HCEC 1CT (cell line): ENCODE measurements around the gene EXTL2.
A peak's percentile ranks its signal among the peaks of the same experiment; 100 is the strongest.
"Not testable (repeated sequence)": the region's sequence is repeated elsewhere in the genome, so short reads cannot be mapped to it uniquely, and the experiment has no call there.

ENCODE experiments used
- DNase-seq: peaks from one replicate; pipeline ENCODE4 v3.0.0-alpha.2; 2017

The EXTL2 gene

DNA sequence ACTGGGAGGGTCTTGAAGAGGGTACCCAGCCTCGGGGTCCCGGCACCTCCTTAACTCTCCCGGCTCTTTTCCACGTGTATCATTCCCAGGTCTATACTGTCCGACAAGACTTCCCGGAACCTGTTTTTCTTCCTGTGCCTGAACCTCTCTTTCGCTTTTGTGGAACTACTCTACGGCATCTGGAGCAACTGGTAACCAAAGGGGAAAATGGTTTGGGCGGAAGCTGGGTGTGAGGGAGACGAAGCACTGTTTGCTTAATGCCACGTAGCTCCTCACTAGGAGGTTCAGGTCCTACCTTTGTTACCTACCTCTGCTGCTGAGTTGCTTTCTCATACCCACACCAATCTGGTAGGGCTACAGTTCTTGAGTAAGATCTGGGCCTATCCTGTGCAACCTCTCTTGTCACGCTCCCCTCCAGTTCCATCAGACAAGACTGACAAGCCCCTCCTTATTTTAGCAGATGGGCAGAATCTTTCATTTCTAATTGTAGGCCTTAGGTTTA is 1.9 kb upstream of the EXTL2 start:
- peak; percentile 37 for DNase-seq

DNA sequence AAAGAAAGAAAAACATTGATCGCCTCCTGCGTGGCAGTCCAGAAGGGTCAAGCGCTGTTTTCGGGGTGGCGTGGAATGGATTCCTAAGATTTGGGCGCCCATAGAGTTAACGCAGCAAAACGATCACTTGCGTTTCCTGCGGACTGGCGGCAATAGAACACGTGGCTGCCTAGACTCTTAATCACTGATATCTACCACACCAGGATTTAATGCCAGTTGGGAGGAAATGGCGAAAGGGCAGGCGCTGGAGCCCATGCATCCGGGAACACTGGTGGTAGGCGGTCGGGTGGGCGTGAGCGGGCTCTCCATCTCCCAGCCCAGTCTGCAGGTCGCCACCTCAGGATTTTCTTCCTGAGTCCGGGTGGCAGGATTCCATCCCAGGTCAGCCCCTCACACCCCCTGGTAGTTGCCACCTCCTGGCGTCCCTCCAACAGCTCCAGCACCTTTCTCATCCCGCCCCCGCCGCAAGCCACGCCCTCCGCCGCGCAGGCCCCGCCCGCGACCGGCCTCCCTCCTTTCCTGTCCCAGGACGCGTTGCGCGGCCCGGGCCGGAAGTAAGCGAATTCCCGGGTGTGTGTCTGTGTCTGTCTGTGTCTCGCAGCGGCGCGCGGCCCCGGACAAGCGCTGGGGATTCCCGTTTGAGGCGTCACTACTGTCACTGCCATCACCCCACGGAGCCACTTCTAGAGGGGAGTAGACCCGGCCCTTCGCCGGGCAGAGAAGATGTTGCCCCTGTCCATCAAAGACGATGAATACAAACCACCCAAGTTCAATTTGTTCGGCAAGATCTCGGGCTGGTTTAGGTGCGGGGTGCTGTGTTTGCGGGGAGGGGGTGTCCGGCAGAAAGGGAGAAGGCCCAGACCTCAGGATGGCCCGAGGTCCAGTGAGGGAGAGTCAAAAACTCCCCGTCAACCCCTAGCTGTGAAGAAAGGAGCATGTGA is 1.2 kb upstream of the EXTL2 start, which contains the start of gene SLC30A7:
TSS of gene SLC30A7 (plus strand) at position 551 of the 941 bp plus-strand sequence. CDS start at position 724, 173 bp downstream.
- peak; percentile 88 for DNase-seq

- no peak for DNase-seq
Measured at GRCh38 chr1:100893718-100894117, 924 bp downstream of the EXTL2 start.

- DNase-seq: no peak
Measured at GRCh38 chr1:100892554-100892953, 2.1 kb downstream of the EXTL2 start.

- no peak for DNase-seq
Measured at GRCh38 chr1:100891380-100891779, 3.3 kb downstream of the EXTL2 start.

GRCh38 chr1:100889869-100890482 is 4.7 kb downstream of the EXTL2 start:
- DNase-seq: not testable (repeated sequence)

- not testable (repeated sequence) for DNase-seq
Measured at GRCh38 chr1:100889007-100889406, 5.6 kb downstream of the EXTL2 start.

GRCh38 chr1:100883963-100884362 is 10.7 kb downstream of the EXTL2 start:
- peak; percentile 69 for DNase-seq

- no peak for DNase-seq
Measured at GRCh38 chr1:100882698-100883097, 11.9 kb downstream of the EXTL2 start.

DNA sequence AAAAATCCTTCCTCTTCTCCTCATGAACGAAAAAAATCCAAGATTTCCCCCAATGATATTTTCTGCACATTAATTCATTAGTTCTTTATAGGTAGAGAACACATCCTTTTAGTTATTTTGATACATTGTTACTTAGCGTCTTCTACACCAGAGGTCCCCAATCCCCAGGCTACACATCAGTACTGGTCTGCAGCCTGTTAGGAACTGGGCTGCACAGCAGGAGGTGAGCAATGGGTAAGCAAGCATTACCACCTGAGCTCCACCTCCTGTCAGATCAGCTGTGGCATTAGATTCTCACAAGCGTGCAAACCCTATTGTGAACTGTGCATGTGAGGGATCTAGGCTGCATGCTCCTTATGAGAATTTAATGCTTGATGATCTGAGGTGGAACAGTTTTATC is 13.0 kb downstream of the EXTL2 start:
- DNase-seq: no peak

DNA sequence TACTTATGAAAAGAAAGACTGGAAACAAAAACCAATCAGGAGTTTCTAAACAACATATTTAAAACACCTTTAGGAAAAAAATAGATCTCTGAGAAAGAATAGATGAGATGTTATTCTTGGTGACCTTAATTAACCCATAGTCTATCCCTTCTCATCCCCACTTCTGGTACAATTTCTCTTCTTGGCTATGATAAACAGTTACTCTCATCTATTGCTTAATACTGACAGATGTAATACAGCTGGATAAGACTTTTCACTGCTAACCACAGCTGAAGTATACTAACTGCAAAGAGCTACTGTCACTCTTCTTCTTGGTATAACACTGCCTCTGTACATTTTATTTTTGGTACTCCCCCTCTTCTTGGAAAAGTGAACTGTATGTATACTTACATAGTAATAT is 15.2 kb downstream of the EXTL2 start:
- DNase-seq: peak; percentile 29

GRCh38 chr1:100876291-100876690 is 18.4 kb downstream of the EXTL2 start:
- DNase-seq: no peak

- DNase-seq: no peak
Measured at GRCh38 chr1:100875228-100875627, 19.4 kb downstream of the EXTL2 start.

DNA sequence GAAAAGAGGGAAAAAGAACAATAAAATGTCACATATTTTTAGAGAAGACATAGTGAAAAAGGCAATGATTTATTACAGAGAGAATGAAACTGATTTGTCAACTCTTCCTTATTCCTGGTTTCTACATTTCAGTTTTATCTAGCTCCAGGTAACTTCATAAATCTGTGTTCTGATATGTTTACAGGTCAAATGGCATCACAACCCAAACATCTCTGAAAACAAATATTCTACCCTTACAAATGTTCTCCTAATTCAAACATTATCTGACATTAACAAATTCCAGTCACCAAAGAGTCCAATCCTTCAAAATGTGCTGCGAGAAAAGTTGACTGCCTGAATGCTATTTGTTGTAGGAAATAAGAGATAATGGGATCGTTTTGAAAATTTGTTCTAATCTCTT is 20.2 kb downstream of the EXTL2 start:
- DNase-seq: no peak

- no peak for DNase-seq
Measured at GRCh38 chr1:100869996-100870395, 24.6 kb downstream of the EXTL2 start.

GRCh38 chr1:100868364-100868995 is 26.2 kb downstream of the EXTL2 start:
- DNase-seq: peak; percentile 50

DNA sequence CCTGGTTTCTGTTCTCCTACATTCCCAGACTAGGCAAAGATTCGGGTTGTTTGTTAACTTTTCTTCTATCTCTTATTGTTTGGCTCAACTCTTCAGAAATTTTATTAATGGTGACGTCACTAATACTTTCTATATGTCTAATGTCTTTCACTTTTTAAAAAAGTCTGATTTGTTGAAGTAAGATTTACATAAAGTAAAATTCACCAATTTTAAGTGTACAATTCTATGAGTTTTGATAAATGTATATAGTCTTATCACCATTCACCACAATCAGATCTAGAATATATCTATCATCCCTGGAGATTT is 27.8 kb downstream of the EXTL2 start:
- DNase-seq: no peak

DNA sequence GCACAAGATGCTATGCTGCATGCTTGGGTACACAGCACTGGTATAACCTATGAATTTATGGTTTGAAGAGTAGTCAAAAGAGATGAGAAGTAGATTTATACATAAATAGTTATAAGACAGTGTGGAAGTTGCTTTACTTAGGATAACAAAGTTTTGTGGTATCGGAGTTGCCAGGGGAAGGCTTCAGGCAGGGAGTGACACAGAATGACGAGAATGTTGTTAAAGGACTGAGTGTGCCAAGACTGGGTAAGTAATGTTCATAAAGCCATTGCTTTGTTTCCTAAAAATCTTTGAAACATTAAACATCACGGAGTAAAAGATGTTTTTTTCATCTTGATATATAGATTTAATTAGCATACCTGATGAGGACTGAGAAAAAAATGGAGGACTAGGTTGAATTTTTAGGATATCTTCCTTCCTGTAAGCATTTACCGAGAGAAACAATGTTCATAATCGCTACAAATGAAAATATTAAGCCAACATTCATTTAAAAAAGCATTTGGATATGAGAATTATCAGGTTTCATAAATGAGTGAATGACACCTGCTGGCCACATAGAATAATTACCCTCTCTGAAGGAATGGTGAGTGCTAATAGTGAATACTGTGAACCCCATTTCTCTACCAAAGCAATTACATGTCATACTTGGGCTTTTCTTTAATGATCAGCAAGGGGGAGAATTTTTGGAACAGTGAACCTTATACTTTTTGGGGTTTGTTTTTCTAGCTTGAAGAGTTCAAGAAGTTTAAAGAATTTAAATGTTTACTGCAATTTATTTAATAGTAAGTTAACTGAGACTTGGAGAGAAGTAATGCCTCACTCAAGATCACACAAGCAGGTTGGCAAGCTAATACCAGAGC is 28.4 kb downstream of the EXTL2 start:
- peak; percentile 76 for DNase-seq

DNA sequence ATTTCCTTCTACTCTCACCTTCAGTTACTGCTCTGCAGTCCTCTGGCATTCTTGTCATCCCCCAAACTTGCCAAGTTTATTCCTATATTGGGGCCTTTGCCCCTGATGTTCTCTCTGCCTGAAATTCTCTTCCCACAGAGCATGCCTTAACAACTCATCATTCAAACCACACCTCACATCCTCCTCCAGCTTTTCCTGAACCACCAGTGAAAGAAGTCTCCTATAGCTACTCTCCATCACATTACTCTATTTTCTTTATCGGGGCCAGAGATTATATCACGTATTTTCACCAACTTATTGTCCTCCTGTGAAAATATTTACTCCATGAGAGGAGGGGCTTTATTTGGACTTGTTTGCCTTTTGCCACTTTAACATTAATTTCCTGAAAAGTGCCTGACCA is 32.1 kb downstream of the EXTL2 start:
- peak; percentile 86 for DNase-seq

- DNase-seq: peak; percentile 68
Measured at GRCh38 chr1:100861379-100861778, 33.3 kb downstream of the EXTL2 start.

DNA sequence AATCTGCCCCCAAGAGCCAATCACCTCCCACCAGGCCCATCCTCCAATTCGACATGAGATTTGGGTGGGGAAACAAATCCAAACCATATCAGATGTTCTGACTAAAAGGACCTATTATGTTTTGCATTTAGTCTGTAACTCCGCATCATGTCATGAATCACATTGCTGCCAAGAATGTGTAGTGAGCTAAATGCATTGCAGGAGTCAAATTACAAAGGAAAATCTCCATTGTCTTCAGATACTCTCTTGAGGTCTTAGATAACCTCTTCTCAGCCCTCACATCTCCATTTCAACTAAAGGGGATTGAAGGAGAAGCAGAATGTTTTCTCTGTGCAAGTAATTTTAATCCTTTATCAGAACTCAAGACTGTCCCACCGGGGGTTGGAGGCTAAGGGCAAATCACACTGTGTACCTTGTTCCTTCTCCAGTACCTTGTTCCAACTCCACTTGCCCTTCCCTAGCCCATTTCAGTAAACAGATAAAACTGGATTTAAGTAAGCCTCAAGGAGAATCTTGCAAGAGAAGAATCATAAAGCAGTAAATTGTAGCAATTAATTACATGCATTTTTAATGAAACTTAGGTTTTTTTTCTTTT is 34.1 kb downstream of the EXTL2 start:
- peak; percentile 63 for DNase-seq

- peak; percentile 51 for DNase-seq
Measured at GRCh38 chr1:100855116-100855515, 39.5 kb downstream of the EXTL2 start.
